PC-9 (cell line): ENCODE measurements around the gene ADRA1B. TPM values are rescaled to one million over a fixed set of nuclear protein-coding genes. Genes with fewer than 3 reads are reported as not detected.
A peak's percentile ranks its signal among the peaks of the same experiment; 100 is the strongest.

ENCODE experiments used
- BruUV-seq: library from RNA; stranded (reverse); fragments of 400-500 nt; replicated peaks from 2 replicates; lab custom pipeline; 2021; lab: Mats Ljungman, UMichigan
- CTCF ChIA-PET: fragments of 300-600 bp; sonication (Branson Sonifier 250); formaldehyde crosslinking; loops from one replicate; lab custom pipeline; 2022; ENCODE audit warnings: antibody characterized with exemption; lab: Charles Lee
- POLR2A ChIA-PET: fragments of 300-600 bp; sonication (Branson Sonifier 250); formaldehyde crosslinking; loops from one replicate; lab custom pipeline; 2022; ENCODE audit warnings: antibody characterized with exemption; ENCODE audit not compliant: unreplicated experiment; lab: Charles Lee
- DNase-seq, 2 experiments: peaks; one replicate each; pipeline versions ENCODE4 v3.0.0 to v3.0.0-alpha.2; 2015 to 2022; ENCODE audit warnings: mixed read lengths in 1 of 2
- H2AFZ ChIP-seq: fragments of 200-600 bp; sonication (generic); 2 replicates; pipeline ENCODE4 v1.8.1; 2017; ENCODE audit warnings: antibody characterized with exemption
- H3F3A ChIP-seq: fragments of 200-600 bp; sonication (generic); 2 replicates; pipeline ENCODE4 v1.8.1; 2017; ENCODE audit warnings: antibody characterized with exemption, mild to moderate bottlenecking, low read depth; ENCODE audit not compliant: insufficient read depth
- H3K27ac ChIP-seq: fragments of 200-600 bp; sonication (generic); 2 replicates; pipeline ENCODE4 v1.6.1; 2016; ENCODE audit warnings: mixed run types
- H3K27me3 ChIP-seq: fragments of 200-600 bp; sonication (generic); 2 replicates; pipeline ENCODE4 v1.6.1; 2016; ENCODE audit warnings: low read depth, mixed run types; ENCODE audit not compliant: insufficient read depth
- H3K36me3 ChIP-seq: fragments of 200-600 bp; sonication (generic); 2 replicates; pipeline ENCODE4 v1.6.1; 2016; ENCODE audit warnings: low read depth, mixed run types
- H3K4me1 ChIP-seq: fragments of 200-600 bp; sonication (generic); replicated peaks from 2 replicates; pipeline ENCODE4 v1.6.1; 2016; ENCODE audit warnings: mixed run types; ENCODE audit not compliant: insufficient read depth
- H3K4me2 ChIP-seq: fragments of 200-600 bp; sonication (generic); 2 replicates; pipeline ENCODE4 v1.6.1; 2017; ENCODE audit warnings: mixed run types
- H3K4me3 ChIP-seq: fragments of 200-600 bp; sonication (generic); 2 replicates; pipeline ENCODE4 v1.6.1; 2016; ENCODE audit warnings: mixed run types
- H3K79me2 ChIP-seq: fragments of 200-600 bp; sonication (generic); 2 replicates; pipeline ENCODE4 v1.6.1; 2017; ENCODE audit warnings: low read depth, mixed run types
- H3K9me2 ChIP-seq: fragments of 200-600 bp; sonication (generic); 2 replicates; pipeline ENCODE4 v1.8.1; 2017; ENCODE audit warnings: mild to moderate bottlenecking; ENCODE audit not compliant: insufficient read depth
- H3K9me3 ChIP-seq: fragments of 200-600 bp; sonication (generic); 2 replicates; pipeline ENCODE4 v1.8.1; 2016; ENCODE audit warnings: low read depth; ENCODE audit not compliant: insufficient read depth
- H4K20me1 ChIP-seq: fragments of 200-600 bp; sonication (generic); 2 replicates; pipeline ENCODE4 v1.8.1; 2017; ENCODE audit not compliant: insufficient read depth
- CTCF ChIP-seq: fragments of 200-600 bp; sonication (generic); conservative IDR thresholded peaks from 2 replicates; pipeline ENCODE4 v1.6.1; 2017; ENCODE audit warnings: mixed run types, antibody characterized with exemption, mild to moderate bottlenecking, moderate library complexity
- EZH2 ChIP-seq: fragments of 200-600 bp; sonication (generic); IDR thresholded peaks from 2 replicates; pipeline ENCODE4 v1.8.0; 2017; ENCODE audit warnings: antibody characterized with exemption, low read depth
- intact Hi-C: fragments of 100-400 bp; cut with micrococcal nuclease; formaldehyde crosslinking; loops from one replicate; pipeline ENCODE4 v1.10.0; 2022; ENCODE audit not compliant: unreplicated experiment
- total RNA-seq: library from RNA; stranded (reverse); gene quantifications from 2 replicates; pipeline ENCODE4 v1.2.3, GENCODE V29; 2021

The ADRA1B gene
- total RNA-seq, 1 experiment from 2014 or later = 4.6 TPM

- peaks cover 36% of the 10 kb centered on the region for H3F3A ChIP-seq
- BruUV-seq = no TSS peak
- intact Hi-C loops = loop anchor here (1.0 to 5.0 kb wide), 5 partner anchors 8 to 563 kb away; no protein-coding TSS in a partner anchor
- H3K4me3 ChIP-seq = no peak overlapping the region
- H3K27ac ChIP-seq = peak overlapping the region; percentile 97
- TF ChIP-seq EZH2 (no peak), CTCF (no peak)
- ChIA-PET CTCF (interaction anchor here (1.2 kb wide), 1 partner anchor 31 kb away, joined by 4 read pairs; no protein-coding TSS in a partner anchor), POLR2A (interaction anchor here (0.6 to 0.8 kb wide), 4 partner anchors 88 to 545 kb away, joined by 3 to 11 read pairs (median 5); no protein-coding TSS in a partner anchor)
- no peaks in the 10 kb centered on the region for H3K79me2 ChIP-seq
- H3K36me3 ChIP-seq = no peaks in the 10 kb centered on the region
- peak overlapping the region; percentile 59 for H3K4me2 ChIP-seq
- no peaks in the 10 kb centered on the region for H3K9me3 ChIP-seq
- peak; percentile 89 to 99 for DNase-seq
- peaks cover 87% of the 10 kb centered on the region for H3K4me1 ChIP-seq
- no peak overlapping the region for H2AFZ ChIP-seq
- H3K27me3 ChIP-seq = no peaks in the 10 kb centered on the region
- H4K20me1 ChIP-seq = no peaks in the 10 kb centered on the region
- no peaks in the 10 kb centered on the region for H3K9me2 ChIP-seq
Measured at GRCh38 chr5:159905496-159905895, 10.8 kb upstream of the ADRA1B start.

GRCh38 chr5:159906463-159906862 is 9.8 kb upstream of the ADRA1B start:
- ChIA-PET POLR2A (interaction anchor here (0.7 to 0.9 kb wide), 2 partner anchors 87 to 613 kb away, joined by 3 to 11 read pairs; no protein-coding TSS in a partner anchor), CTCF (interaction anchor here (1.2 to 1.5 kb wide), 2 partner anchors 32 to 81 kb away, joined by 4 to 6 read pairs; no protein-coding TSS in a partner anchor)
- Histone ChIP-seq H4K20me1 (no peaks in the 10 kb centered on the region), H3K4me2 (peak overlapping the region; percentile 59), H3K4me3 (peak overlapping the region; percentile 12; the same call in 1 of the 2 replicates), H3K9me2 (no peaks in the 10 kb centered on the region), H3K36me3 (no peaks in the 10 kb centered on the region), H3K9me3 (no peaks in the 10 kb centered on the region), H2AFZ (no peak overlapping the region), H3F3A (peaks cover 43% of the 10 kb centered on the region), H3K27me3 (no peaks in the 10 kb centered on the region), H3K79me2 (no peaks in the 10 kb centered on the region), H3K27ac (peak overlapping the region; percentile 97), H3K4me1 (peaks cover 96% of the 10 kb centered on the region)
- TF ChIP-seq CTCF (no peak), EZH2 (no peak)
- TSS peak; percentile 62 for BruUV-seq
- DNase-seq = no peak
- intact Hi-C loops = loop anchor here (5.0 kb wide), 1 partner anchor 564 kb away; no protein-coding TSS in a partner anchor

GRCh38 chr5:159906943-159907342 is 9.3 kb upstream of the ADRA1B start:
- Histone ChIP-seq H3K27ac (peak overlapping the region; percentile 97), H2AFZ (no peak overlapping the region), H3K9me3 (no peaks in the 10 kb centered on the region), H3K9me2 (no peaks in the 10 kb centered on the region), H3K4me1 (peaks cover 96% of the 10 kb centered on the region), H3F3A (peaks cover 48% of the 10 kb centered on the region), H3K4me2 (peak overlapping the region; percentile 59), H4K20me1 (no peaks in the 10 kb centered on the region), H3K4me3 (peak overlapping the region; percentile 2; the same call in 1 of the 2 replicates), H3K79me2 (no peaks in the 10 kb centered on the region), H3K36me3 (no peaks in the 10 kb centered on the region), H3K27me3 (no peaks in the 10 kb centered on the region)
- no TSS peak for BruUV-seq
- ChIA-PET POLR2A (interaction anchor here (0.5 to 0.9 kb wide), 4 partner anchors 87 to 686 kb away, joined by 3 to 11 read pairs (median 6); no protein-coding TSS in a partner anchor), CTCF (interaction anchor here (0.6 to 1.5 kb wide), 3 partner anchors 80 to 391 kb away, joined by 3 to 8 read pairs (median 6); no protein-coding TSS in a partner anchor)
- TF ChIP-seq EZH2 (no peak), CTCF (no peak)
- DNase-seq = peak; percentile 74 to 75
- intact Hi-C loops = loop anchor here (1.0 to 5.0 kb wide), 2 partner anchors 81 to 565 kb away; no protein-coding TSS in a partner anchor
